GM19372 (cell line): Measurements from ENCODE around the gene FAM162A.

Source experiments
- ATAC-seq: cut with Tn5 transposase; IDR thresholded peaks from one replicate; pipeline ENCODE4 v1.9.1; 2021; ENCODE audit warnings: mild to moderate bottlenecking, low read depth, moderate library complexity; ENCODE audit not compliant: unreplicated experiment

The FAM162A gene

GRCh38 chr3:122382888-122383666 lies 905 bp upstream of the FAM162A start, which contains the start of gene MIX23:
Gene MIX23, minus strand, starts transcription at chr3:122383231. Its CDS starts 7 bp downstream, at chr3:122383224.
- ATAC-seq = peak; percentile 33

GRCh38 chr3:122387709-122388108 lies 3.7 kb downstream of the FAM162A start:
- no peak for ATAC-seq

GRCh38 chr3:122389197-122389596 lies 5.2 kb downstream of the FAM162A start:
- no peak for ATAC-seq

- ATAC-seq = no peak
These were observed 5.9 kb downstream of the FAM162A start for GRCh38 chr3:122389892-122390291.

- no peak for ATAC-seq
These were observed 6.7 kb downstream of the FAM162A start for GRCh38 chr3:122390665-122391064.

GRCh38 chr3:122391681-122392446 lies 7.9 kb downstream of the FAM162A start:
- ATAC-seq = no peak

GRCh38 chr3:122392868-122393844 lies 9.2 kb downstream of the FAM162A start:
- no peak for ATAC-seq

- no peak for ATAC-seq
These were observed 10.2 kb downstream of the FAM162A start for GRCh38 chr3:122394173-122394572.

GRCh38 chr3:122395582-122395981 lies 11.6 kb downstream of the FAM162A start:
- ATAC-seq = no peak

- ATAC-seq = no peak
These were observed 12.5 kb downstream of the FAM162A start for GRCh38 chr3:122396511-122396910.

GRCh38 chr3:122397201-122397600 lies 13.2 kb downstream of the FAM162A start:
- ATAC-seq = no peak

GRCh38 chr3:122398920-122399319 lies 14.9 kb downstream of the FAM162A start:
- ATAC-seq = no peak

- no peak for ATAC-seq
These were observed 19.5 kb downstream of the FAM162A start for GRCh38 chr3:122403489-122403888.

- no peak for ATAC-seq
These were observed 21.0 kb downstream of the FAM162A start for GRCh38 chr3:122405015-122405414.

GRCh38 chr3:122406198-122406597 lies 22.2 kb downstream of the FAM162A start:
- ATAC-seq = no peak

- ATAC-seq = no peak
These were observed 24.0 kb downstream of the FAM162A start for GRCh38 chr3:122407946-122408345.

- ATAC-seq = no peak
These were observed 25.5 kb downstream of the FAM162A start for GRCh38 chr3:122409446-122409845.

GRCh38 chr3:122410111-122410510 lies 26.1 kb downstream of the FAM162A start:
- no peak for ATAC-seq

- no peak for ATAC-seq
These were observed 26.7 kb downstream of the FAM162A start for GRCh38 chr3:122410639-122411038.

GRCh38 chr3:122414391-122414790 lies 30.4 kb downstream of the FAM162A start:
- ATAC-seq = no peak
